ENCODE results near the gene FBXW2. TPM values are rescaled to one million over a fixed set of nuclear protein-coding genes. Genes with fewer than 3 reads are reported as not detected.
"Not testable (repeated sequence)": the region's sequence is repeated elsewhere in the genome, so short reads cannot be mapped to it uniquely, and the experiment has no call there.

FBXW2 gene
- polyA plus RNA-seq, 6 donors from 2014 or later = 23.2 to 32.3 (median 31.6) TPM

- Mint-ChIP-seq H3K36me3 (peaks cover 0 to 3% of the 10 kb centered on the region in 2 donors), H3K4me3 (no peak overlapping the region), H3K27me3 (no peaks in the 10 kb centered on the region), H3K9me3 (no peaks in the 10 kb centered on the region), H3K4me1 (peaks cover 19 to 24% (median 22%) of the 10 kb centered on the region in 3 donors), H3K27ac (peak overlapping the region in 2 of 6 donors; percentile 65 to 85)
- DNase-seq (peak; percentile 58), ATAC-seq (ENCODE audit: low read depth in 2 of 2) (peak; percentile 37 to 68)
Observed at GRCh38 chr9:120755810-120756434, 37.3 kb downstream of the FBXW2 start.

- no peak overlapping the region for H3K27ac Mint-ChIP-seq
- H3K27me3 Mint-ChIP-seq = no peaks in the 10 kb centered on the region
- no peak for ATAC-seq (ENCODE audit: low read depth in 2 of 2)
- no peak overlapping the region for H3K4me3 Mint-ChIP-seq
- no peaks in the 10 kb centered on the region for H3K36me3 Mint-ChIP-seq
- H3K4me1 Mint-ChIP-seq = peaks cover 19 to 24% (median 22%) of the 10 kb centered on the region in 3 donors
- DNase-seq = no peak
- no peaks in the 10 kb centered on the region for H3K9me3 Mint-ChIP-seq
Observed at GRCh38 chr9:120755044-120755443, 38.2 kb downstream of the FBXW2 start.

- no peaks in the 10 kb centered on the region for H3K9me3 Mint-ChIP-seq
- no peak for ATAC-seq (ENCODE audit: low read depth in 2 of 2)
- no peak overlapping the region for H3K4me3 Mint-ChIP-seq
- no peaks in the 10 kb centered on the region for H3K27me3 Mint-ChIP-seq
- no peaks in the 10 kb centered on the region for H3K36me3 Mint-ChIP-seq
- no peaks in the 10 kb centered on the region for H3K4me1 Mint-ChIP-seq
- no peak overlapping the region for H3K27ac Mint-ChIP-seq
- DNase-seq = no peak
Observed at GRCh38 chr9:120750421-120750820, 42.8 kb downstream of the FBXW2 start.

GRCh38 chr9:120746366-120746765 is 46.9 kb downstream of the FBXW2 start:
- not testable (repeated sequence) for H3K9me3 Mint-ChIP-seq; DNase-seq; H3K27me3 Mint-ChIP-seq; H3K36me3 Mint-ChIP-seq; ATAC-seq (ENCODE audit: low read depth in 2 of 2); H3K27ac Mint-ChIP-seq; H3K4me3 Mint-ChIP-seq; H3K4me1 Mint-ChIP-seq

GRCh38 chr9:120745278-120745677 is 47.9 kb downstream of the FBXW2 start:
- ATAC-seq (ENCODE audit: low read depth in 2 of 2) (no peak), DNase-seq (no peak)
- Mint-ChIP-seq H3K36me3 (no peaks in the 10 kb centered on the region), H3K4me1 (no peaks in the 10 kb centered on the region), H3K27me3 (no peaks in the 10 kb centered on the region), H3K27ac (no peak overlapping the region), H3K4me3 (peak overlapping the region in 1 of 8 donors; percentile 33), H3K9me3 (no peaks in the 10 kb centered on the region)

- Mint-ChIP-seq H3K27me3 (no peaks in the 10 kb centered on the region), H3K4me3 (no peak overlapping the region), H3K4me1 (no peaks in the 10 kb centered on the region), H3K36me3 (no peaks in the 10 kb centered on the region), H3K9me3 (no peaks in the 10 kb centered on the region), H3K27ac (no peak overlapping the region)
- DNase-seq (no peak), ATAC-seq (ENCODE audit: low read depth in 2 of 2) (peak; percentile 28 to 34)
Observed at GRCh38 chr9:120742951-120743416, 50.2 kb downstream of the FBXW2 start.

GRCh38 chr9:120741701-120742100 is 51.5 kb downstream of the FBXW2 start:
- H3K27ac Mint-ChIP-seq = no peak overlapping the region
- H3K9me3 Mint-ChIP-seq = peaks cover 0 to 5% (median 0%) of the 10 kb centered on the region in 7 donors
- H3K4me3 Mint-ChIP-seq = no peak overlapping the region
- ATAC-seq (ENCODE audit: low read depth in 2 of 2) (no peak), DNase-seq (no peak)
- no peaks in the 10 kb centered on the region for H3K36me3 Mint-ChIP-seq
- no peaks in the 10 kb centered on the region for H3K27me3 Mint-ChIP-seq
- no peaks in the 10 kb centered on the region for H3K4me1 Mint-ChIP-seq

- Mint-ChIP-seq H3K4me3 (no peak overlapping the region), H3K4me1 (no peaks in the 10 kb centered on the region), H3K27ac (no peak overlapping the region), H3K27me3 (no peaks in the 10 kb centered on the region), H3K36me3 (no peaks in the 10 kb centered on the region), H3K9me3 (peaks cover 0 to 5% (median 0%) of the 10 kb centered on the region in 7 donors)
- DNase-seq = no peak
- no peak for ATAC-seq (ENCODE audit: low read depth in 2 of 2)
Observed at GRCh38 chr9:120741191-120741590, 52.0 kb downstream of the FBXW2 start.

- H3K36me3 Mint-ChIP-seq = no peaks in the 10 kb centered on the region
- H3K4me1 Mint-ChIP-seq = peaks cover 7% of the 10 kb centered on the region in 3 donors
- peaks cover 0 to 5% (median 0%) of the 10 kb centered on the region in 7 donors for H3K9me3 Mint-ChIP-seq
- DNase-seq = no peak
- no peak for ATAC-seq (ENCODE audit: low read depth in 2 of 2)
- H3K4me3 Mint-ChIP-seq = no peak overlapping the region
- no peaks in the 10 kb centered on the region for H3K27me3 Mint-ChIP-seq
- no peak overlapping the region for H3K27ac Mint-ChIP-seq
Observed at GRCh38 chr9:120740132-120740531, 53.1 kb downstream of the FBXW2 start.

- H3K27me3 Mint-ChIP-seq = no peaks in the 10 kb centered on the region
- no peak overlapping the region for H3K27ac Mint-ChIP-seq
- H3K9me3 Mint-ChIP-seq = peaks cover 0 to 5% (median 0%) of the 10 kb centered on the region in 7 donors
- no peak overlapping the region for H3K4me3 Mint-ChIP-seq
- peaks cover 8 to 13% (median 11%) of the 10 kb centered on the region in 3 donors for H3K4me1 Mint-ChIP-seq
- no peak for DNase-seq
- H3K36me3 Mint-ChIP-seq = no peaks in the 10 kb centered on the region
- no peak for ATAC-seq (ENCODE audit: low read depth in 2 of 2)
Observed at GRCh38 chr9:120737416-120738165, 55.6 kb downstream of the FBXW2 start.

GRCh38 chr9:120736881-120737280 is 56.3 kb downstream of the FBXW2 start:
- H3K9me3 Mint-ChIP-seq = peaks cover 0 to 5% (median 0%) of the 10 kb centered on the region in 7 donors
- no peak overlapping the region for H3K4me3 Mint-ChIP-seq
- H3K36me3 Mint-ChIP-seq = no peaks in the 10 kb centered on the region
- no peaks in the 10 kb centered on the region for H3K27me3 Mint-ChIP-seq
- peaks cover 8 to 13% (median 11%) of the 10 kb centered on the region in 3 donors for H3K4me1 Mint-ChIP-seq
- H3K27ac Mint-ChIP-seq = no peak overlapping the region
- DNase-seq (no peak), ATAC-seq (ENCODE audit: low read depth in 2 of 2) (no peak)

GRCh38 chr9:120735415-120736126 is 57.6 kb downstream of the FBXW2 start:
- H3K4me3 Mint-ChIP-seq = peak overlapping the region in 1 of 8 donors; percentile 23
- peaks cover 8 to 13% (median 11%) of the 10 kb centered on the region in 3 donors for H3K4me1 Mint-ChIP-seq
- peak overlapping the region in 2 of 6 donors; percentile 16 to 55 for H3K27ac Mint-ChIP-seq
- no peak for DNase-seq
- H3K36me3 Mint-ChIP-seq = no peaks in the 10 kb centered on the region
- ATAC-seq (ENCODE audit: low read depth in 2 of 2) = peak; percentile 50 to 56
- no peaks in the 10 kb centered on the region for H3K27me3 Mint-ChIP-seq
- H3K9me3 Mint-ChIP-seq = peaks cover 0 to 5% (median 0%) of the 10 kb centered on the region in 7 donors

- peaks cover 8 to 13% (median 11%) of the 10 kb centered on the region in 3 donors for H3K4me1 Mint-ChIP-seq
- no peaks in the 10 kb centered on the region for H3K27me3 Mint-ChIP-seq
- DNase-seq = no peak
- peak overlapping the region in 3 of 6 donors; percentile 25 to 55 (median 30) for H3K27ac Mint-ChIP-seq
- H3K4me3 Mint-ChIP-seq = peak overlapping the region in 2 of 8 donors; percentile 23 to 31
- peak in 1 of 2 donors; percentile 16 for ATAC-seq (ENCODE audit: low read depth in 2 of 2)
- no peaks in the 10 kb centered on the region for H3K36me3 Mint-ChIP-seq
- peaks cover 0 to 5% (median 0%) of the 10 kb centered on the region in 7 donors for H3K9me3 Mint-ChIP-seq
Observed at GRCh38 chr9:120734607-120735410, 58.4 kb downstream of the FBXW2 start.

Measured in naive B cell (primary cell).